NB4 (cell line): ENCODE results near the gene LACTB.
"Not testable (repeated sequence)": the region's sequence is repeated elsewhere in the genome, so short reads cannot be mapped to it uniquely, and the experiment has no call there.

Source experiments
- DNase-seq: peaks from one replicate; pipeline ENCODE4 v3.0.0; 2010; ENCODE audit warnings: low read depth
- H3K4me3 ChIP-seq: one replicate; pipeline ENCODE4 v1.5.1; 2011; ENCODE audit warnings: mild to moderate bottlenecking, low read depth, low read length, moderate library complexity
- MYC ChIP-seq: IDR thresholded peaks from 2 replicates; pipeline ENCODE4 v1.6.1; 2011; ENCODE audit warnings: low read depth, low read length
- POLR2A ChIP-seq: IDR thresholded peaks from 2 replicates; pipeline ENCODE4 v1.6.1; 2011; ENCODE audit warnings: mild to moderate bottlenecking; ENCODE audit not compliant: insufficient read length; ENCODE audit errors: extremely low read depth
- TF ChIP-seq, protein P1 (sequence below): IDR thresholded peaks from 2 replicates; pipeline ENCODE4 v1.6.1; 2011; ENCODE audit warnings: low read depth, low read length
- TF ChIP-seq, protein P2 (sequence below): IDR thresholded peaks from one replicate; pipeline ENCODE4 v1.5.1; 2012; ENCODE audit warnings: low read depth, low read length

Gene LACTB

DNA sequence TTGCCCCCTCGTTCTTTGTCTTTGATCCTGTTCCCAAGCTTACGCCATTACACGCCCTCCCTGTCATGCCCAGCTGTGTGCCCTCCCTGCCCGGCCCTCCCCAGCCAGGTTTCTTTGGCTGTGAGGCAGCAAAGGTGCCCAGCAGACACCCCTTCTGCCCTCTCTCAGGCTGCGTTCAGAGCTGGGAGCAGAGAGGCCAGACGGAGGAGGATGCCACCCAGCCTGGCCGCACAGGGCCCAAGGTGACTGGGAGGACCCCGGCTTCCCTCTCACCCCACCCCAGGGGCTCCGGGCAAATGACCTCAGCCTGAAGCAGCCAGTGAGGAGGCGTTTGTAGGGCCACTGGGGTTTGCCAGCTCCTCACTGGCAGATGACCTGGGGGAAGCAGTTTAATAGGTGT, 30.8 kb upstream of the LACTB start:
- TF ChIP-seq POLR2A (no peak), MYC (no peak)
- TF ChIP-seq, protein P1, sequence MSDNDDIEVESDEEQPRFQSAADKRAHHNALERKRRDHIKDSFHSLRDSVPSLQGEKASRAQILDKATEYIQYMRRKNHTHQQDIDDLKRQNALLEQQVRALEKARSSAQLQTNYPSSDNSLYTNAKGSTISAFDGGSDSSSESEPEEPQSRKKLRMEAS, result no peak
- TF ChIP-seq, protein P2, sequence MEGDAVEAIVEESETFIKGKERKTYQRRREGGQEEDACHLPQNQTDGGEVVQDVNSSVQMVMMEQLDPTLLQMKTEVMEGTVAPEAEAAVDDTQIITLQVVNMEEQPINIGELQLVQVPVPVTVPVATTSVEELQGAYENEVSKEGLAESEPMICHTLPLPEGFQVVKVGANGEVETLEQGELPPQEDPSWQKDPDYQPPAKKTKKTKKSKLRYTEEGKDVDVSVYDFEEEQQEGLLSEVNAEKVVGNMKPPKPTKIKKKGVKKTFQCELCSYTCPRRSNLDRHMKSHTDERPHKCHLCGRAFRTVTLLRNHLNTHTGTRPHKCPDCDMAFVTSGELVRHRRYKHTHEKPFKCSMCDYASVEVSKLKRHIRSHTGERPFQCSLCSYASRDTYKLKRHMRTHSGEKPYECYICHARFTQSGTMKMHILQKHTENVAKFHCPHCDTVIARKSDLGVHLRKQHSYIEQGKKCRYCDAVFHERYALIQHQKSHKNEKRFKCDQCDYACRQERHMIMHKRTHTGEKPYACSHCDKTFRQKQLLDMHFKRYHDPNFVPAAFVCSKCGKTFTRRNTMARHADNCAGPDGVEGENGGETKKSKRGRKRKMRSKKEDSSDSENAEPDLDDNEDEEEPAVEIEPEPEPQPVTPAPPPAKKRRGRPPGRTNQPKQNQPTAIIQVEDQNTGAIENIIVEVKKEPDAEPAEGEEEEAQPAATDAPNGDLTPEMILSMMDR, result no peak
- H3K4me3 ChIP-seq, result no peak overlapping the region
- DNase-seq, result no peak

DNA sequence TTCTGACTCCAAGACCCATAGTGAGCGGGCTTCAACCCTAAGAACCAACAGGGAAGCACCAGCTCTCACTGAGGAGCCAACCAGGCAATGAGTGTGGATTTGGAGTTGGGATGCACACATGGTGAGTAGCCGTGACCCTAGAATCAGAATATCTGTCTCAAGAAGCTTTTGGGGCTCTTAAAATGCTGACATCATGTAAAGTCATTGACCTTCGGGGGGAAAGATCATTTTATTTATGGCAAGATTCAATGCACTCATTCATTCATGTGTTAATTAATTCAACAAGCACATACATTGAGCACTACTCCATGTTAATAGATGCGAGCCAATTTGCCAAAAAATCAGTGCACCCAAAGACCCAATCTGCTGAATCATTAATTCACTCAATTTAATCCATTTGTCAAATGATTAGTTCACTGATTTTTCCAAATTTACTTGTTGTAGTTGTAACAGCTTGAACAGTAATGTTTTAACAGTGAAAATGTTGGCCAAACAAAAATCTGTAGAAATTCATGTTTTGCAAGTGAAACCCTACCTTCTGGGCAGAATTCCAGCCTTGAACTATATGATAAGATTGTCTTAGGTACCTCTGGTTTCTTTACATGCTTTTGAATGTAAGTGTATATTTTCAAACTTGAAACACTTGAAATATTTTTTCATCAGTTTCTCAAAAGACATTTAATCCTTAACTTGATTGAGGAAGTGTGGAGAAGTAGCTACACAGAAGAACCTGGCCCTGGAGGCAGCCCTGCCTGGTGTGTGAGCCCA, 29.8 kb upstream of the LACTB start:
- DNase-seq, result no peak
- TF ChIP-seq, protein P2, result no peak
- TF ChIP-seq MYC (no peak), POLR2A (no peak)
- TF ChIP-seq, protein P1, result no peak

DNA sequence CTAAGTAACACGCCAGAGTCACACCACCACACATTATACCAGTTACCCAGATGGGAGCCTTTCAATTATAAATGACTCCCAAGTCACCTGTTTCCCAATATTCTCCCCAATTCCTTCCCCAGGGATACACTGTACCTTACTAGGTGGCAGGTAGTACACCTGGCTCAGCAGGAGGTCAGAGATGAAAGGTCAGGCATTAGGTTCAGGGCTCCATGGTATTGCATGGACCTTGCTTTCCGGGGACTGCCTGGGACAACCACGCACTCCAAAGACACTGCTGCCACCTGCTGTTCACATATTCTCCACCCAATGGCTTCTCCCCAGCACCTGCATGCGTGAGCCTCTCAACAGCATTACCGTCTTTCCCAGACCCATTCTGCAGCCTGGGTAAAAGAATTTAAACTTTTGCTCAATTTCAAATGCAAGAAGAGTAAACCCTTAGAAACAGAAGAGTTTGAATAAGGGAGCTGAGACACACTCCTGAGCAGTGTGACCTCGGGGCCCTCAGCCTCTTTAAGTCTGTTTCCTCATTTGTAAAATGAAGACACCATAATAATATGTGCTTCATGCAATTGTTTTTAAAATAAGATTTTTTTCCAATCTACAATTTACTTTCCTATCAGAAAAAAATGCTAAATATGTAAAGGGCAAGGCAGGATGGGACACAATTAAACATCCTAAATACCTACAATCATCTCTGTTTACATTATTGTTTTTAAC, 28.0 kb upstream of the LACTB start:
- TF ChIP-seq, protein P1, result no peak; the same call in 1 of the 2 replicates
- TF ChIP-seq, protein P2, result peak; percentile 80
- peak; percentile 77 for DNase-seq
- H3K4me3 ChIP-seq, result no peak overlapping the region

More for the DNA sequence above, 29.8 kb upstream of the LACTB start:
- no peak overlapping the region for H3K4me3 ChIP-seq

DNA sequence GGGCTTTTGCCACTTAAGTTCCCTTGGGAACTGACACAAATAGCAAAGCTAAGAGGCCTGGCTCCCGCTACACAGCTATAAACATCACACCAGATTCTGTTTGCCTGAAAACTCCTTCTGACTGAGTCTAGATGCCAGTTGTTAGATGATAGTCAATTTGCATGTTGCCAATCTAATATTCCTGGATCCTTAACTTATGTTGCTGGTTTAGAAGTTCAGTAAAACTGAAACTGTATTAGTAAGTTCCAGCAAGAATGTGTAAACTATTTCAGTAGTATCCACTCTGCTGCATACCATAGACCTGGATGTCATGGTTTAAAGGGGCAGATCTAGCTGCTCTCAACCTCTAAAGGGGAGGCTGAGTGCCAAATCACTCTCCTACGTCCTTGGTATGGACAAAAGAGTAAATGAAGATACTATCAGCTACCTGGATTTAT, 27.1 kb upstream of the LACTB start:
- no peak overlapping the region for H3K4me3 ChIP-seq
- TF ChIP-seq MYC, result no peak
- TF ChIP-seq, protein P1, result no peak
- TF ChIP-seq, protein P2, result no peak
- TF ChIP-seq POLR2A, result no peak
- no peak for DNase-seq

DNA sequence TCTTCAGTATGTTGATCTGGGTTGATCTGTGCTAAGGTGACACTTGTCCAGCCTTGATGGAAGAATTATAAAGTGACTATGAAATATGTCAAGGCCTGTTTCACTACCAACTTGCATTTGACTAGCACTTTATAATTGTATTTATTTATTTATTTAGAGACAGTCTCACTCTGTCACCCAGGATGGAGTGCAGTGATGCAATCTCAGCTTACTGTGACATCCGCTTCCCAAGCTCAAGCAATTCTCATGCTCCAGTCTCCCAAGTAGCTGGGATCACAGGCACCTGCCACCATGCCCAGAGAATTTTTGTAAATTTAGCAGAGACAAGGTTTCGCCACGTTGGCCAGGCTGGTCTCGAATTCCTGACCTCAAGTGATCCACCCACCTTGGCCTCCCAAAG, 25.5 kb upstream of the LACTB start:
- no peak for DNase-seq
- TF ChIP-seq POLR2A (no peak), MYC (no peak)
- TF ChIP-seq, protein P1, result no peak
- TF ChIP-seq, protein P2, result no peak
- no peak overlapping the region for H3K4me3 ChIP-seq

DNA sequence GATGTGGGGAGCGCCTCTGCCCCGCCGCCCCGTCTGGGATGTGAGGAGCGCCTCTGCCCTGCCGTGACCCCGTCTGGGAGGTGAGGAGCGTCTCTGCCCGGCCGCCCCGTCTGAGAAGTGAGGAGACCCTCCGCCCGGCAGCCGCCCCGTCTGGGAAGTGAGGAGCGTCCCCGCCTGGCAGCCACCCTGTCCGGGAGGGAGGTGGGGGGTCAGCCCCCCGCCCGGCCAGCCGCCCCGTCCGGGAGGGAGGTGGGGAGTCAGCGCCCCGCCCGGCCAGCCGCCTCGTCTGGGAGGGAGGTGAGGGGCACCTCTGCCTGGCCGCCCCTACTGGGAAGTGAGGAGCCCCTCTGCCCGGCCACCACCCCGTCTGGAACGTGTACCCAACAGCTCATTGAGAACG, 22.8 kb upstream of the LACTB start:
- not testable (repeated sequence) for DNase-seq

DNA sequence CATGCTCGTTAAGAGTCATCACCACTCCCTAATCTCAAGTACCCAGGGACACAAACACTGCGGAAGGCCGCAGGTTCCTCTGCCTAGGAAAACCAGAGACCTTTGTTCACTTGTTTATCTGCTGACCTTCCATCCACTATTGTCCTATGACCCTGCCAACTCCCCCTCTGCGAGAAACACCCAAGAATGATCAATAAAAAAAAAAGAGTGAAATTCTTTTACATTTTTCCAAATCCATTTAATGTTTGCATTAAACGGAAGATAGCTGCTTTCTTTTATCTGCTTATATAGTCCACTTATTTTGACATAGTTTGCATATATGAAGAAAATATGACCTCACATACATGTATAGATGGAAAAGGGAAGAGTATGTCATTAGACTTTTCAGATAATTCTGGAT, 22.1 kb upstream of the LACTB start:
- not testable (repeated sequence) for DNase-seq, H3K4me3 ChIP-seq

More for the DNA sequence above, 22.8 kb upstream of the LACTB start:
- not testable (repeated sequence) for H3K4me3 ChIP-seq
